ENCODE data around the gene GLUD1. TPM values are rescaled to one million over a fixed set of nuclear protein-coding genes. Genes with fewer than 3 reads are reported as not detected.

Gene GLUD1
- total RNA-seq, 1 donor = 123 TPM

GRCh38 chr10:87000491-87000890, 94.2 kb downstream of the GLUD1 start:
- no peaks in the 10 kb centered on the region for H3K27me3 ChIP-seq (ENCODE audit: insufficient read depth, low read length)
- H3K9me3 ChIP-seq (ENCODE audit: low read depth, low read length) = no peaks in the 10 kb centered on the region
- no peak overlapping the region for H3K4me3 ChIP-seq (ENCODE audit: low read length)
- no peaks in the 10 kb centered on the region for H3K4me1 ChIP-seq (ENCODE audit: insufficient read depth, low read length)

Other genes with a start within 250 kb of the GLUD1 start
- 1.2 TPM for gene MMRN2, start 137.2 kb downstream of the GLUD1 start, total RNA-seq
- gene SNCG, start 136.2 kb downstream of the GLUD1 start, total RNA-seq = not detected
- gene ADIRF, start 126.4 kb downstream of the GLUD1 start, total RNA-seq = not detected
- not detected for gene FAM25A, start 74.5 kb downstream of the GLUD1 start, total RNA-seq
- 30.9 TPM for gene SHLD2, start 363 bp upstream of the GLUD1 start, total RNA-seq
- 0.84 TPM for gene NUTM2A, start 130.6 kb upstream of the GLUD1 start, total RNA-seq

All from mononuclear cell (primary cell).